ENCODE measurements around the gene GARIN1A. TPM values are rescaled to one million over a fixed set of nuclear protein-coding genes. Genes with fewer than 3 reads are reported as not detected.

GARIN1A gene
- total and polyA plus RNA-seq, 2 of the 4 experiments (the other 2 are of a cell fraction) = 0.18 to 1.4 TPM

DNA sequence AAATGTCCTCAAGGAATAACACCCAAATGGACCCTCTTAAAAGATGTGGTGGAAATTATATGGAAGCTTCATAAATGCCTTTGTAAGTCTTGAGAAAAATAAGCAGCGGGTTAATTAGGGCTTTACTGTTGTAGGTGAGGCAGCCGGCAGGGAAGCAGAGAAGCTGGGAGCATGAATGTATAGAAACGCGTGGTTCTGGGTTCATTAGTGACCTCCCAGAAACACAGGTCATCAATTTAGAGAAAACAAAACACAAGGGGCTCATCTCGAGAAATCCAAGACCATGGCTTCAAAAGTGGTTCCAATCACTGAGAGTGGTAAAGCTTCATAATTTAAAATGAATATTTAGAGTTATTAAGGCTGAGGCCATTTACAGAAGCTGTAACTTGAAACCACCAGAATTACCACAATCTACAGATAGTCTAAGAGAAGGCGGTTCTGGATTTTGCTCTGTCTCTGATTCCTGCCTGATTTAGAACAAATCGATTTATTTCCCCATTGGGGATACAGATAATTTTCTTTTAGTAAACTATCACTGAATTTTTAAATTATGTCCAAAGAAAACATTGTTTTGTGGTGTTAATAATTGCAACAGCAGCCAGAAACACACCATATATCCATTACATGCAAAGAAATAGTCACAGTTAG lies 20.7 kb downstream of the GARIN1A start:
- BruUV-seq (replicated peaks) = no TSS peak
- TF ChIP-seq MAZ (IDR thresholded peaks at IDR 0.05; ENCODE audit: borderline replicate concordance, low read depth, low read length) (no peak), CEBPB (IDR thresholded peaks at IDR 0.05; ENCODE audit: low read depth, low read length) (no peak), RCOR1 (IDR thresholded peaks at IDR 0.05; ENCODE audit: insufficient replicate concordance, low read length) (no peak), NFE2L2 (IDR thresholded peaks at IDR 0.05; ENCODE audit: low read depth, low read length) (no peak), SMC3 (IDR thresholded peaks at IDR 0.05; ENCODE audit: low read depth, low read length) (no peak), RFX5 (IDR thresholded peaks at IDR 0.05; ENCODE audit: low read depth, low read length) (no peak)

More for the DNA sequence above, 20.7 kb downstream of the GARIN1A start:
- in situ Hi-C loops (cut with MboI; ENCODE audit: low sequenced_read_pairs) = no loop called here
- no peak overlapping the region for H2AFZ ChIP-seq (replicated peaks; ENCODE audit: low read length, poor library complexity)
- H3K56ac ChIP-seq (ENCODE audit: extremely low read depth, insufficient read depth, low read length) = no peak overlapping the region
- no peaks in the 10 kb centered on the region for H3K4me1 ChIP-seq (ENCODE audit: control insufficient read depth, insufficient read depth, low read length)
- H2BK20ac ChIP-seq (ENCODE audit: low read depth, low read length) = no peak overlapping the region
- dilution Hi-C loops (cut with HindIII; ENCODE audit: low sequenced_read_pairs, unreplicated experiment) = no loop called here
- intact Hi-C loops (cut with micrococcal nuclease) = no loop called here
- peak; percentile 12 for DNase-seq
- H4K91ac ChIP-seq (ENCODE audit: insufficient read depth, low read depth, low read length) = no peak overlapping the region
- WGBS, 2 experiments (ENCODE audit: extremely low coverage in 2 of 2, insufficient read length in 1 of 2) = no CpG with 5 or more reads among the region's 7 CpGs
- H4K20me1 ChIP-seq (ENCODE audit: insufficient read depth, low read length) = no peaks in the 10 kb centered on the region
- no peak overlapping the region for H4K8ac ChIP-seq (ENCODE audit: low read depth in 2 of 2, low read length in 2 of 2)
- no peak overlapping the region for H4K5ac ChIP-seq (ENCODE audit: low read depth, low read length)
- no peak overlapping the region for H2BK120ac ChIP-seq (ENCODE audit: low read depth, low read length)
- H3K4me2 ChIP-seq (ENCODE audit: low read depth, low read length) = no peak overlapping the region
- H3K36me3 ChIP-seq (ENCODE audit: control insufficient read depth, insufficient read depth, low read length) = no peaks in the 10 kb centered on the region
- no peak overlapping the region for H2AK9ac ChIP-seq (replicated peaks; ENCODE audit: low read depth, low read length, poor library complexity)
- H3K27ac ChIP-seq (ENCODE audit: insufficient read depth, low read length) = no peak overlapping the region
- H3K9me1 ChIP-seq (ENCODE audit: insufficient read depth, low read length) = no peaks in the 10 kb centered on the region
- H3K18ac ChIP-seq (ENCODE audit: low read depth, low read length) = no peak overlapping the region
- H3K27me3 ChIP-seq (ENCODE audit: control insufficient read depth, insufficient read depth, low read length) = peaks cover 8% of the 10 kb centered on the region
- H2BK5ac ChIP-seq (ENCODE audit: low read depth, low read length, poor library complexity, severe bottlenecking) = no peak overlapping the region
- no peaks in the 10 kb centered on the region for H3K9me3 ChIP-seq (ENCODE audit: control insufficient read depth, insufficient read depth, low read length)
- no peak overlapping the region for H2BK15ac ChIP-seq (ENCODE audit: low read depth, low read length)
- no peak overlapping the region for H3K4me3 ChIP-seq (ENCODE audit: insufficient read depth, low read depth, low read length)
- ATAC-seq (ENCODE audit: low read depth) = no peak
- no peak overlapping the region for H3K9ac ChIP-seq (ENCODE audit: low read depth, low read length)
- no peak overlapping the region for H2AK5ac ChIP-seq (ENCODE audit: low read depth, low read length)
- no peak overlapping the region for H3K14ac ChIP-seq (replicated peaks; ENCODE audit: low read depth, low read length)
- H3K79me1 ChIP-seq (ENCODE audit: low read depth in 1 of 2, low read length in 2 of 2) = no peaks in the 10 kb centered on the region
- ChIA-PET POLR2A (ENCODE audit: unreplicated experiment) (no interaction called here), CTCF (no interaction called here)
- no peak overlapping the region for H3K23ac ChIP-seq (ENCODE audit: low read depth, low read length)
- no peak overlapping the region for H3K4ac ChIP-seq (ENCODE audit: low read depth, low read length)

All from IMR-90 (cell line).